Tibial nerve (tissue), 4 donors: ENCODE results near the gene RTL1.

ENCODE experiments used
- EP300 ChIP-seq, 2 donors: sonication (generic); formaldehyde crosslinking; IDR thresholded peaks; one replicate each; pipeline ENCODE4 v1.6.1; 2017; ENCODE audit warnings: antibody characterized with exemption in 2 of 2, mild to moderate bottlenecking in 1 of 2
- POLR2A ChIP-seq, 2 donors: fragments of 450-650 bp; IDR thresholded peaks; one replicate each; pipeline ENCODE4 v1.6.1; 2017; ENCODE audit warnings: antibody characterized with exemption in 2 of 2, mild to moderate bottlenecking in 2 of 2, moderate library complexity in 2 of 2
- TF ChIP-seq, protein P1 (sequence below), 5 experiments: fragments of 200-600 bp in 3 of 5; fragments of 450-650 bp in 2 of 5; sonication (generic) in 3 of 5; IDR thresholded peaks; one replicate each; pipeline ENCODE4 v1.5.1; 2016 to 2019; ENCODE audit warnings: antibody characterized with exemption in 5 of 5, mild to moderate bottlenecking in 3 of 5, moderate library complexity in 2 of 5

DNA sequence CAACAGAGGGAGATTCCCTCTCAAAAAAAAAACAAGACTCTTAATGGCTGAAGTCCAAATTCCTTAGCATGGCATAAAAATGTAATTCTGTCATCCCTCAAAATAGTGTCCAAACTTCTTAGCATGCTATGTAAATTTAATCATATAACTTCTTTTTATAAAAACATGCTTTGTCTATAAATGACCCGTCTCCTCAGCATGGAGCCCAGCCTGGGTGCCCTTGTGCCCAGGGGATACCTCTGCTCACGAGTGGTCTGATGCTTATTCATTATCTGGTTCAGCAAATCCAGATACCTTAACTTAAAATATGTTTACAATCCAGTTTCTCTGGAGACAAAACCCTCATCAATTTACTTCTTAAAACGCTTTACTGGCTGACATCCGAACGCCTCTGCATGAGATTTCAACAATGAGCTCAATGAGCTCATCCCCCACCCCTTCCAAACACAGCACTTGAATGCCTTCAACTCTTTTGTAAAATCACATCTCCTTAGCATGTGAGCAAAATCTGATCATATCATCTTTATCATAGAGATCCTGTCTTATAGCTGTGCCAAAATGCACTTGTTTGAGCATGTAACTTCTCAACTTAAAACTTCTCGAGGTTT is 15.7 kb downstream of the RTL1 start:
- TF ChIP-seq, protein P1, sequence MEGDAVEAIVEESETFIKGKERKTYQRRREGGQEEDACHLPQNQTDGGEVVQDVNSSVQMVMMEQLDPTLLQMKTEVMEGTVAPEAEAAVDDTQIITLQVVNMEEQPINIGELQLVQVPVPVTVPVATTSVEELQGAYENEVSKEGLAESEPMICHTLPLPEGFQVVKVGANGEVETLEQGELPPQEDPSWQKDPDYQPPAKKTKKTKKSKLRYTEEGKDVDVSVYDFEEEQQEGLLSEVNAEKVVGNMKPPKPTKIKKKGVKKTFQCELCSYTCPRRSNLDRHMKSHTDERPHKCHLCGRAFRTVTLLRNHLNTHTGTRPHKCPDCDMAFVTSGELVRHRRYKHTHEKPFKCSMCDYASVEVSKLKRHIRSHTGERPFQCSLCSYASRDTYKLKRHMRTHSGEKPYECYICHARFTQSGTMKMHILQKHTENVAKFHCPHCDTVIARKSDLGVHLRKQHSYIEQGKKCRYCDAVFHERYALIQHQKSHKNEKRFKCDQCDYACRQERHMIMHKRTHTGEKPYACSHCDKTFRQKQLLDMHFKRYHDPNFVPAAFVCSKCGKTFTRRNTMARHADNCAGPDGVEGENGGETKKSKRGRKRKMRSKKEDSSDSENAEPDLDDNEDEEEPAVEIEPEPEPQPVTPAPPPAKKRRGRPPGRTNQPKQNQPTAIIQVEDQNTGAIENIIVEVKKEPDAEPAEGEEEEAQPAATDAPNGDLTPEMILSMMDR (IDR thresholded peaks at IDR 0.05) = no peak
- TF ChIP-seq POLR2A (IDR thresholded peaks at IDR 0.05) = no peak
- TF ChIP-seq EP300 (IDR thresholded peaks at IDR 0.05) = no peak
